Measurements from ENCODE around the gene GALNT18.

The GALNT18 gene

GRCh38 chr11:11587122-11587521 is 34.7 kb downstream of the GALNT18 start:
- no peak for DNase-seq (ENCODE audit: low spot score)

DNA sequence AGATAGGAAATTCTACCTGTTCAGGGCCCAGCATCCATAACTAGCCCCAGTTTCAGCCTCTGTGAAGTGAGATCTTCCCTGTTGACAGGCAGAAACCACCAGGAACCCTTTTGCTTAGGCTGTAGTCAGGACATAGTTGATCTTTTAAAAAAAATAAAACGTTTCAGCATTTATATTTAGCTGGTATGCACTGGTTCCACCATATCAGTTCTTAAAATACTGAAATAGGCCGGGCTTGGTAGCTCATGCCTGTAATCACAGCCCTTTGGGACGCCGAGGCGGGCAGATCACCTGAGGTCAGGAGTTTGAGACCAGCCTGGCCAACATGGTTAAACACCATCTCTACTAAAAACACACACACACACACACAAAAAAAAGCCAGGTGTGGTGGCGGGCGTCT is 35.3 kb downstream of the GALNT18 start:
- no peak for DNase-seq (ENCODE audit: low spot score)

- DNase-seq (ENCODE audit: low spot score) = no peak
Observed at GRCh38 chr11:11584937-11585336, 36.9 kb downstream of the GALNT18 start.

GRCh38 chr11:11584530-11584810 is 37.3 kb downstream of the GALNT18 start:
- no peak for DNase-seq (ENCODE audit: low spot score)

GRCh38 chr11:11583801-11584529 is 37.8 kb downstream of the GALNT18 start:
- no peak for DNase-seq (ENCODE audit: low spot score)

GRCh38 chr11:11582011-11582701 is 39.6 kb downstream of the GALNT18 start:
- no peak for DNase-seq (ENCODE audit: low spot score)

DNA sequence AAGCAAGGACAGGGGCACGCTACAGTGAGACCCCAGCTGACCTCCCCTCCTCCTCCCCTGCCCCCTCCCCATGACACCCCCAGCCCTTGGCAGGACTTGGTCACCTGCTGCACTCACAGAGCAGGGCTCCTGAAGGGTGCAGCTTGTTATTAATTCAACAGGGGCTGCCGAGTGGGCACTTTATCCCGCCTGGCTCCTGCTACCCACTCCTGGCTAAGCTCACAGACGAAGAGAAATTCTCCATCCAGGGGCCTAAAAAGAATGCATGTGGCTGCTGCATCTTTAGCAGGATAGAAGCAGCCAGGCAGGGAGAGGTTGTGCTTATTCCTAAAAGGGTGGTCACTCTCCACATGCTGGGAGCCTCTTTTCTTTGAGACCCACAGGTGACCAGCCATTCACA is 40.3 kb downstream of the GALNT18 start:
- no peak for DNase-seq (ENCODE audit: low spot score)

GRCh38 chr11:11580841-11581411 is 40.9 kb downstream of the GALNT18 start:
- DNase-seq (ENCODE audit: low spot score) = no peak

- no peak for DNase-seq (ENCODE audit: low spot score)
Observed at GRCh38 chr11:11580012-11580411, 41.8 kb downstream of the GALNT18 start.

DNA sequence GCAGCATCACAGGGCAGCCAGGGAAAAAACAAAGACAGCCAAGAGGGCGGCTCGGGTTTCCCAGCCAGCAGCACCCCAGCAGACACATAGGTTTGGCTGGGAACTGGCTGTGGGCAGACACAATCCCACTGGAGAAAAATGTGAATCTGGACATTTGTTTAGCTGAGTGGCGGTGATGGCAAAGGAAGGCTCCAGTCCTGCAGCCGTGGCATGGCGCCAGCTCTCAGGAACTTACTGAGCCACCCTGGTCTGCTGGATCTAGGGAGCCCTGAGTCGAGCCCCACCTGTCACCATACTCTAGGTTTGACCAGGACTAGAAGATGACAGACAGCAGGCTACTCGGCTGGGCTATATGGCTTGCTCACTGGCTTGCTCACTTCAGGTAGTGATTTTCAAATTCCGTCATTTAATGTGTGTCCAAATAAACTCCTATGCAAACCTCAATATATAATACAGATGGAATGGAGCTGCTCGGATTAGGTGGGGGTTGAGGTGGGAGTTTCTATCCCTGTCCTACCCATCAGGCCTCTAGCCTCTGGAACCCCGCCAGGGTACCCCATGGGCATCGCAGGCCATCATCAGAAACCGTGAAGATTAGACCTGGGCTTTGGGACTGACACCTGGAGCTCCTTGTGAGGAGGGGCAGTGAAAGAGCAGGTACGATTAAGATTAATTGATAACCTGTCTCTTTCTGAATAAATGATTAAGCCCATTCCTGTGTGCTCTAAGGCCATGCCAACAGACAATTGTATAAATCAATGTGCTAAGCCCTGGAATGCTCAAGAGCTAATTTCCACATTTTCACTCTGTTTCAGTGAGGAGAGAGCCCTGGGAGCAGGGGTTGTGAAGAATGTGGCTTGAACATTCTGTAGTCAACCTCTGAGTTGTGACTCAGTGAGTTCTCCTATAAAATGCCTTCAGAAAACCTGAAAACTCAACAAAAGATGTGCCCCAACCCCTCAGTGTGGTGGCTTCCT is 42.5 kb downstream of the GALNT18 start:
- DNase-seq (ENCODE audit: low spot score) = no peak

GRCh38 chr11:11577932-11578911 is 43.6 kb downstream of the GALNT18 start:
- DNase-seq (ENCODE audit: low spot score) = no peak

GRCh38 chr11:11577251-11577855 is 44.5 kb downstream of the GALNT18 start:
- no peak for DNase-seq (ENCODE audit: low spot score)

DNA sequence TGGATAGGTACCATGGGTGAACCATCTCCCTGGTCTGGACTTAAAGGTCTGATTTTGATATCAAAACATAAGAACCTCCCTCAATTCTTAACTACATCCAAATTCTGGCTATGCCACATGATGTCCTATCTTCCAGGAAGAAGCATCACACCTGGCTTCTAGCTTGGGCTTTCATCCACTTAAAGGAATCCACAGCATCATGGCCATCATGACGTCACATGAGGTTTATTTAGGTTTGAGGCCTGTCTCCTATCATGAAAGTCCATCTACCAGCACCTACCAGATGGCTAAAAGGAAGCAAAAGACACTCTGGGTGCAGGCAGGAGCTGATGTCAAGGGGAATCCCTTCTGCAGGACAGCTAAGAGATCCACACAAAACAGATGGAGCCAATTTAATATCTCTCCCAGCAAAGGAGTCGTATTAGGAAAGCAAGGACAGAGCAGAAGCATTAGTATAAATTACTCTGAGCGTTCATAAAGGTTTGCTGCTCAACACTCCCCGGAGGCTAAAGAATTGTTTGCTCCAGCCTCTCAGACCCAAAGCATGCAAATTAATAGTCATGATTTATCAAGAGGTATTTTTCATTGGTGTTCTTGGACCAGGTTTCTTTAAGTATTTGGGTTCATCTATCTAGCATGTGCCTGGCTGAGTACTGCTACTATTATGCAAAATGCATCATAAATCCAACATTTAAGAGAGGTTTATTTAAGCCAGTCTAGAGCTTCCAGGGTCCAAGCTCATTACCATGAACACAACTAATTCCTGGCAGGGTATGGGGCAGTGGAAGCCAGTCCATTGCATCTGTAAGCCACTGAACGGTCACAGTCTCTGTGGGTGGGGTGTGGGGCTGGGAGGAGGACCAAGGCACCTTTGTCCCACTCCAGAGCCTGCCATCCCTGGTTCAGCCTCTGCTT is 47.2 kb downstream of the GALNT18 start:
- DNase-seq (ENCODE audit: low spot score) = no peak

DNA sequence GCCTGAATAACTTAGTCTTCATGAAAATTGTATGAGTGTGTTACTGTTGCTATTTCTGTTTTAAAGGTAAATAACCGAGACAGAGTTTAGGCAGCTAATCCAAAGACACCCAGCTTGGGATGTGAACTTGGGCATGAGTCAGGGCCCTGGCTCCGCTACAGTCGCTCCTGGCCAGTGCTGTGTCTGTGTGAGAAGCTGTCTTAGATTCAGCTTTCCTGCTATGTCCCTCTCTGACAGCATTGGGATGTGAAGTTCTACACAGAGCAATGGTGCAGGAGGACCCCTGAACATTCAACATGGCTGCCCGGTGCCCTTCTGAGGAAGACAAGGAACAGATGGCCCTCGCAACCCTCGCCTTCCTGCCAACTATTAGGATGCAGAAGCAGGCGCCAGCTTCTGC is 49.4 kb downstream of the GALNT18 start:
- DNase-seq (ENCODE audit: low spot score) = no peak

GRCh38 chr11:11571893-11572292 is 49.9 kb downstream of the GALNT18 start:
- no peak for DNase-seq (ENCODE audit: low spot score)

DNA sequence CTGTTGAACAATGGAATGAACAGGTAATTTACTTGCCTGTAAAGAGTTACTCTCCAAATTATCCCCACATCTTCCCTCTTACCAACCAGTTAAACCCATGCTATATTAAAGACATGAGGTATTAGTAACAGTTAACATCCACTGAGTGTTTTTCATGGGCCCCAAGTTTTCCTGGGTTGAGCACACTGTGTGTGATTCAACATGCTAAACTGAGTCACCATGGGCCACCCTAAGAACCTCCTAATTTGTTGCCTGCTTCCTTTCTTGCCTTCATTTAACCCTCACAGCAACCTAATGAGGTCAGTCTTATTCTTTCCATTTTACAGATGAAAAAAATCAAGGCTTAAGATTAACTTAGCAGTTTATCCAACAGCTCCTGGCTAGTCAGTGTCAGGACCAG is 51.0 kb downstream of the GALNT18 start:
- DNase-seq (ENCODE audit: low spot score) = no peak

DNA sequence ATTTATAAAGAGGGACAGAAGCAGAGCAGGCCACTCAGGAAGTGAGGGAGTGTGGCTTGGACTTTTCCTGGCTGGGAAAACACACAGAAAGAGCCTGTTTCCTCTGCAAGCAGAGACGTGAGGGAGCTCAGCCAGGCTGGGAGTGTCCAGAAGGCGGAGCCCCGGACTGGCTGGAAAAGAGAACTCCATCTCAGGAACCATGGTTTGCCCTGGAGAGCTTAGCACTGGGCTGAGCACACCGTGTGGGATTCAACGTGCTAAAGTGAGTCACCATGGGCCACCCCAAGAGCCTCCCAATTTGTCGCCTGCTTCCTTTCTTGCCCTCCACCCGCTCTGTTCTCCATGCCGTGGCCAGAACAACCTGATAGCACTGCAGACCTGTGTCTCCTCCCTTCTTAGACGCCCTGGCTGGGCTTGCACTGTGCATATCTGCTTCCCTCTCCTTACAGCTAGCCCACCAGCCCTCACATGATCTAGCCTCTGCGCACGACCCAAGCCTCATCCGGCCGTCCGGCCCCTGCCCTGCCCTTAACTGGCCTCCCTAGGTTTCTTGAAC is 51.8 kb downstream of the GALNT18 start:
- DNase-seq (ENCODE audit: low spot score) = no peak

DNA sequence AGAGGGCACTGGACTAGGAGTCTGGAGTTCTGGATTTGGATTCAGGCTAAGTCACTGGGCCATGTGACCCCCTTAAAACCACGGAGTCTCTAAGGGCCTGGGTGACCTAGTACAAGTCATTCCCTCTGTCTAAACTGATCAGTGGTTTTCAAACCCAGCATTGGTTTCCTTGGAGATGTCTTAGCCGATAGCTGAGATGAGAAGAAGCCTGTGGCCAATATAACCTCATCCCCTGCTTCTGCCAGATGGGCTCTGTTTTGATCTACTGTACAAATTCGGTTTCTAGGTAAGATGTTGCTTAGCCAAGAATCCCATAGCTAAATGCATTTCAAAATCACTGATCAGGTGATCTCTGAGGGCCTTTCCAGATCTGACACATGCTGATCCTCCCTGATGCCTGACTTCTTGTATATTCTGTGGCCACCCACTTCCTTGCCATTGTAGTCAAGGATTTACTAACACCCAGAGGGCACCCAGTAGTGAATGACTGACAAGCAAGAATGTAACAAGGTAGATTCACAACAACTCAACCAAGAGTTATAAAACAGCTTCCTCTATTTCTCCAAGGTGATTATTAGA is 53.1 kb downstream of the GALNT18 start:
- no peak for DNase-seq (ENCODE audit: low spot score)

Data from hematopoietic multipotent progenitor cell treated with erythropoietin and hydrocortisone succinate and interleukin-3 and kit ligand, for 17 days (in vitro differentiated cells).